MCF 10A (cell line): ENCODE data around the gene CST7. TPM values are rescaled to one million over a fixed set of nuclear protein-coding genes. Genes with fewer than 3 reads are reported as not detected.
"Not testable (repeated sequence)": the region's sequence is repeated elsewhere in the genome, so short reads cannot be mapped to it uniquely, and the experiment has no call there.

ENCODE experiments used
- BruUV-seq: library from RNA; stranded (reverse); fragments of 400-500 nt; replicated peaks from 2 replicates; lab custom pipeline; 2021; lab: Mats Ljungman, UMichigan
- CTCF ChIA-PET: fragments of 300-600 bp; sonication (Branson Sonifier 250); formaldehyde crosslinking; extraction: SDS; loops from one replicate; lab custom pipeline; 2021; ENCODE audit warnings: antibody characterized with exemption, inconsistent platforms; lab: Yijun Ruan, JAX
- POLR2A ChIA-PET: fragments of 300-600, 350-650 bp; sonication (Branson Sonifier 250); formaldehyde crosslinking; extraction: SDS; loops from one replicate; lab custom pipeline; 2020; ENCODE audit warnings: antibody characterized with exemption, inconsistent platforms; lab: Yijun Ruan, JAX
- DNase-seq: peaks from one replicate; pipeline ENCODE4 v3.0.0-alpha.2; 2018; ENCODE audit not compliant: unreplicated experiment
- H3K27ac Mint-ChIP-seq: one replicate; pipeline ENCODE4 v1.8.0; 2022; ENCODE audit warnings: mild to moderate bottlenecking, low read depth, mixed read lengths; ENCODE audit not compliant: unreplicated experiment
- H3K27me3 Mint-ChIP-seq: one replicate; pipeline ENCODE4 v1.8.0; 2022; ENCODE audit warnings: mixed read lengths; ENCODE audit not compliant: insufficient read depth, unreplicated experiment
- H3K36me3 Mint-ChIP-seq: one replicate; pipeline ENCODE4 v1.8.0; 2022; ENCODE audit warnings: mild to moderate bottlenecking, moderate library complexity, mixed read lengths; ENCODE audit not compliant: insufficient read depth, unreplicated experiment
- H3K4me1 Mint-ChIP-seq: one replicate; pipeline ENCODE4 v1.8.0; 2022; ENCODE audit warnings: mixed read lengths; ENCODE audit not compliant: insufficient read depth, unreplicated experiment
- H3K4me3 Mint-ChIP-seq: one replicate; pipeline ENCODE4 v1.8.0; 2022; ENCODE audit warnings: mild to moderate bottlenecking, moderate library complexity, mixed read lengths; ENCODE audit not compliant: unreplicated experiment
- H3K9me3 Mint-ChIP-seq: one replicate; pipeline ENCODE4 v1.8.0; 2022; ENCODE audit warnings: mixed read lengths; ENCODE audit not compliant: unreplicated experiment
- CTCF ChIP-seq: fragments of 200-600 bp; IDR thresholded peaks from one replicate; pipeline ENCODE4 v1.8.0; 2022; ENCODE audit warnings: antibody characterized with exemption, mild to moderate bottlenecking; ENCODE audit not compliant: unreplicated experiment
- intact Hi-C: fragments of 100-400 bp; cut with micrococcal nuclease; formaldehyde crosslinking; loops from 2 replicates; pipeline ENCODE4 v1.14.1; 2022
- total RNA-seq: library from RNA; stranded (reverse); gene quantifications from 2 replicates; pipeline ENCODE4 v1.2.3, GENCODE V29; 2022

The CST7 gene
- total RNA-seq, 1 experiment from 2014 or later = not detected

- Mint-ChIP-seq H3K4me1 (no peaks in the 10 kb centered on the region), H3K27ac (no peak overlapping the region), H3K36me3 (no peaks in the 10 kb centered on the region), H3K4me3 (no peak overlapping the region), H3K9me3 (peaks cover 14% of the 10 kb centered on the region), H3K27me3 (no peaks in the 10 kb centered on the region)
- BruUV-seq = no TSS peak
- POLR2A ChIA-PET = no interaction called here
- TF ChIP-seq CTCF = no peak
- CTCF ChIA-PET = interaction anchor here (0.8 to 0.9 kb wide), 2 partner anchors 11 to 13 kb away, joined by 4 to 5 read pairs; no protein-coding TSS in a partner anchor
- intact Hi-C loops = no loop called here
- DNase-seq = no peak
These were observed 5.9 kb upstream of the CST7 start for GRCh38 chr20:24943196-24943595.

GRCh38 chr20:24943731-24944130 lies 5.3 kb upstream of the CST7 start:
- Mint-ChIP-seq H3K4me1 (no peaks in the 10 kb centered on the region), H3K4me3 (no peak overlapping the region), H3K27me3 (no peaks in the 10 kb centered on the region), H3K27ac (no peak overlapping the region), H3K36me3 (no peaks in the 10 kb centered on the region), H3K9me3 (peaks cover 14% of the 10 kb centered on the region)
- intact Hi-C loops = no loop called here
- no peak for DNase-seq
- BruUV-seq = no TSS peak
- TF ChIP-seq CTCF = no peak
- CTCF ChIA-PET = interaction anchor here (0.6 to 1.7 kb wide), 3 partner anchors 10 to 13 kb away, joined by 3 to 5 read pairs (median 4); no protein-coding TSS in a partner anchor
- POLR2A ChIA-PET = no interaction called here

GRCh38 chr20:24946376-24946775 lies 2.7 kb upstream of the CST7 start:
- BruUV-seq, DNase-seq, H3K27ac Mint-ChIP-seq, H3K4me1 Mint-ChIP-seq, H3K4me3 Mint-ChIP-seq, H3K36me3 Mint-ChIP-seq, intact Hi-C loops, H3K27me3 Mint-ChIP-seq, POLR2A ChIA-PET: not testable (repeated sequence)
- CTCF ChIA-PET = interaction anchor here (0.6 to 1.1 kb wide), 2 partner anchors 14 to 132 kb away, joined by 3 to 4 read pairs; no protein-coding TSS in a partner anchor
- H3K9me3 Mint-ChIP-seq = peaks cover 14% of the 10 kb centered on the region

- BruUV-seq, CTCF ChIA-PET, H3K36me3 Mint-ChIP-seq, H3K27ac Mint-ChIP-seq, POLR2A ChIA-PET, DNase-seq, H3K4me1 Mint-ChIP-seq, H3K27me3 Mint-ChIP-seq, intact Hi-C loops, H3K4me3 Mint-ChIP-seq: not testable (repeated sequence)
- peaks cover 14% of the 10 kb centered on the region for H3K9me3 Mint-ChIP-seq
These were observed 602 bp upstream of the CST7 start for GRCh38 chr20:24948396-24948938.

- intact Hi-C loops = no loop called here
- H3K4me3 Mint-ChIP-seq = no peak overlapping the region
- peaks cover 7% of the 10 kb centered on the region for H3K9me3 Mint-ChIP-seq
- no peak for TF ChIP-seq CTCF
- H3K27ac Mint-ChIP-seq = no peak overlapping the region
- H3K27me3 Mint-ChIP-seq = no peaks in the 10 kb centered on the region
- no peaks in the 10 kb centered on the region for H3K4me1 Mint-ChIP-seq
- DNase-seq = no peak
- BruUV-seq = no TSS peak
- H3K36me3 Mint-ChIP-seq = peaks cover 4% of the 10 kb centered on the region
- CTCF ChIA-PET = interaction anchor here (1.4 kb wide), 1 partner anchor 19 kb away, joined by 7 read pairs; no protein-coding TSS in a partner anchor
- POLR2A ChIA-PET = no interaction called here
These were observed 673 bp downstream of the CST7 start for GRCh38 chr20:24949756-24950127.
